GM10266 (cell line): ENCODE results near the gene GLG1.
A peak's percentile ranks its signal among the peaks of the same experiment; 100 is the strongest.

Experiments used
- DNase-seq: peaks from one replicate; pipeline ENCODE4 v3.0.0; 2012; ENCODE audit errors: extremely low spot score
- CTCF ChIP-seq: IDR thresholded peaks from 2 replicates; pipeline ENCODE4 v1.5.1; 2012; ENCODE audit warnings: mild to moderate bottlenecking, low read depth; ENCODE audit not compliant: control insufficient read depth, insufficient read depth; ENCODE audit errors: missing control alignments

Gene GLG1

GRCh38 chr16:74468807-74469525 is 137.9 kb downstream of the GLG1 start:
- no peak for DNase-seq
- no peak for TF ChIP-seq CTCF

DNA sequence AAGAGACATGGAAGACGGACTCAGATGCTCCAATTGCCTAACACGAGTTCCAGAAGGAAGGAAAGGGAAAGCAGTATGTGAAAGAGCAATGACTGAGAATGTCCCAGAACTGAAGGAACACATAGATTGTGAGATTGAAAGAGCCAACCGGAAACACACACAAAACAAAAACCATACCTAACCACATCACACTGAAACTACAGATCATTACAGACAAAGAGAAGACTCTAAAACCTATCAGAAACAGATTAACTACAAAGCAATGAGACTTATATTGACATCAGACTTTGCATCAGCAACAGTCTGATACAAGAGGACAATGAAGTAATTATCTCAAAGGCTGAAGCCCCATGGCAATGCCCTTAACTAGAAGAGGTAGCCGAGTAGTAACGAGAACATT is 140.0 kb downstream of the GLG1 start:
- peak; percentile 37 for DNase-seq
- TF ChIP-seq CTCF = no peak

GRCh38 chr16:74465851-74466685 is 140.8 kb downstream of the GLG1 start:
- DNase-seq = no peak
- TF ChIP-seq CTCF = no peak

GRCh38 chr16:74465281-74465680 is 141.6 kb downstream of the GLG1 start:
- no peak for TF ChIP-seq CTCF
- DNase-seq = no peak

- no peak for TF ChIP-seq CTCF
Observed at GRCh38 chr16:74463888-74464287, 143.0 kb downstream of the GLG1 start.

GRCh38 chr16:74462361-74462760 is 144.6 kb downstream of the GLG1 start:
- DNase-seq = no peak
- TF ChIP-seq CTCF = no peak

More at GRCh38 chr16:74463888-74464287, 143.0 kb downstream of the GLG1 start:
- peak; percentile 24 for DNase-seq

DNA sequence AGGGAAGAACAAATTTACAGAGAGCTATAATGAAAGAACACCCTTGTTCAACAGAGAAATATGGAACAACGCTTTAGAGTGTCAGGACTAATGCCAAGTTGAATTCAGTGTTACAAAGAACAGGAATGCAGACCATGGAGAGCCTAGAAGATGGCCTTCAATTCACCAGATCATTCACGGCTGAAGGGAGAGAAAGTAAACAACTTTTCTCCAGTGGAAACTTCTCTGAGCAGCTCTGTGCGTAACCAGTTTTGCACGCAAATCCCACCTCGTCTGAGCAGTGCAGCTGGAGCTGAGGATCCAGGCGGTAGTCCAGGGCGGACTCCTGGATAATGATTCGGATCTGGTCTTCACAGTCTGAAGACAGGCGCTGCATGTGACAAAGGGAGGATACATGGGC is 145.1 kb downstream of the GLG1 start:
- no peak for TF ChIP-seq CTCF
- no peak for DNase-seq
